ENCODE results near the gene XIRP2. TPM values are rescaled to one million over a fixed set of nuclear protein-coding genes. Genes with fewer than 3 reads are reported as not detected.

Gene XIRP2
- total RNA-seq, 1 donor, result 0.10 TPM

DNA sequence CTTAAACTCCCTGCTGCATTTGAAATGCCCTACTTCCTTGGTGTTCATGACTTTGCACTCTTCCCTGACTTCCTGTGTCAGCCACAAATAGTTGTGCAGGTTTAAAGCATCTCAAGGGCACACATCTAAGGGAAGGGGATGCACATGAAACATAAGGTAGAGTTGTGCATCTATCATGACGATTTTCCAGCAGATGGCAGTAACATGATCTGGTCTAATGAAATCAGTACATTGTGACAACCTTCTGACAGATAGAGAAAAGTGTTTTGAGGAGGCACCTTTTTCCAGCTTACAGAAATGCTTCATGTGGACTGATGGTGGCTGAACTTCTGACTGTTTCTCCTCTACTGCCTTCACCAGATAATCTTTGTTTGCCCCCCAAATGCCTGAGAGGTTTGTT is 238.9 kb downstream of the XIRP2 start:
- no peaks in the 10 kb centered on the region for H3K4me1 ChIP-seq (ENCODE audit: insufficient read depth, low read length)
- H3K4me3 ChIP-seq (ENCODE audit: low read length), result no peak overlapping the region
- no peaks in the 10 kb centered on the region for H3K27me3 ChIP-seq (ENCODE audit: insufficient read depth, low read length)
- no peaks in the 10 kb centered on the region for H3K9me3 ChIP-seq (ENCODE audit: low read depth, low read length)

DNA sequence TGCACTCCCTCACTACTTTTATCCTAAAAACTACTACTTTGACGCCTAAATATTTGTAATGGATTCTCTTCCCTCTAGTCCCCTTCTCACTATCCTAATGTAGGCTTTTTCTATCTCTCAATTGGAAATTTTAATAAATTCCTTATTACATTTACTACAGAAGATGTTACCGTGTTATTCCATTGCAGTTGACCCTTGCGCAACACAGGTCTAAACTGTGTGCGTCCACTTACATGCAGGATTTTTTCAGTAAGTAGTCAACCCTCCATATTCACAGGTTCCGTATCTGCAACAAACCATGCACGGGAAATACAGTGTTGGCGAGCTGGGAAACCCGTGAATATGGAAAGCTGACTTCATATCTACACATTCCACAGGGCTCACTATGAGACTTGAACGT is 239.8 kb downstream of the XIRP2 start:
- Histone ChIP-seq H3K9me3 (ENCODE audit: low read depth, low read length) (no peaks in the 10 kb centered on the region), H3K27me3 (ENCODE audit: insufficient read depth, low read length) (no peaks in the 10 kb centered on the region), H3K4me3 (ENCODE audit: low read length) (no peak overlapping the region), H3K4me1 (ENCODE audit: insufficient read depth, low read length) (no peaks in the 10 kb centered on the region)

DNA sequence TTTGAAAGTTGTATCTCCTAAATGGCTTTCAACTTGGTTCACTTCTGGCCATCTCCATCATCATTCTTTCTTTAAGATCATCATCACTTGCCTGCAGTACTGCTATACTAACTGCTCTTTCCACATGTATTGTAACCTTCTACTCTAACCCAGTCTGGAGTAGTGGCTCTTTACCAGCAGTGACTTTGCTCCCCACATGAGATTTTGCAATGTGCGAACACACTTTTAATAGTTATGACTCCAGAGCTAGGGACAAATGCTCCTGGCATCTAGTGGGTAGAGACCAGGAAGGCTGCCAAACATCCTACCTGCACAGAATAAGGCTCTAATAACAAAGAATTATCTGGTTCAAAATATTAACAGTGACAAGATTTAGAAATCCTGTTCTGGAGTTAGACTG is 243.8 kb downstream of the XIRP2 start:
- no peaks in the 10 kb centered on the region for H3K27me3 ChIP-seq (ENCODE audit: insufficient read depth, low read length)
- H3K4me3 ChIP-seq (ENCODE audit: low read length), result no peak overlapping the region
- no peaks in the 10 kb centered on the region for H3K4me1 ChIP-seq (ENCODE audit: insufficient read depth, low read length)
- H3K9me3 ChIP-seq (ENCODE audit: low read depth, low read length), result no peaks in the 10 kb centered on the region

DNA sequence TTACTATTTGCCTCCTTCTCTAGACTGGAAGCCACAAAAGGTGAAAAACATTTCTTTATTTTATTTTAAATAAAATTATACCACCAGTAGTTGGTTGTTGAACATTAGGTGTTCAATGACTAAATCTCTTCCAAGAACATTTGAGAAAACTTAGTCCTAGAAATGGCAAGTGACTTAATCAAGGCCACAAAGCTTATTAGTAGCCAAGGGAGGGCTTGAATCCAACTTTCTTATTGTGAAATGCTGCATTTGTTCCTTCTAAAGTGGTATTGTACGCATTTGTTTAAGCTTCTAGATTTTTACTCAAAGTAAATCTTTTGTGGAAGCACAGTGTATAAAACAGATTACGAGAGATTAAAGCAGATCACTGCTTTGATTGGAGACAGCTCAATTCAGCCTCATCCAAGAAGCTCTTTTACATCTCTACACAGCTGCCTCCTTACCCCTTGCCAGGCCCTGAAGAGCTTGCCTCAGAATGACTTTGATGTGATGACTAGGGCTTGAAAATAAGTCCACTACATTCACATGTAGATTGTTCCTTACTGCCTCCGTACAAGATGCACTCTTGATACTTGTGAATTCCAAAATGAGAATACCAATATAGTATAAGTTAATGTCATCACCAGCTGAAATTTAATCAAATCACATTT is 244.8 kb downstream of the XIRP2 start:
- Histone ChIP-seq H3K27me3 (ENCODE audit: insufficient read depth, low read length) (no peaks in the 10 kb centered on the region), H3K4me1 (ENCODE audit: insufficient read depth, low read length) (no peaks in the 10 kb centered on the region), H3K4me3 (ENCODE audit: low read length) (no peak overlapping the region), H3K9me3 (ENCODE audit: low read depth, low read length) (no peaks in the 10 kb centered on the region)

DNA sequence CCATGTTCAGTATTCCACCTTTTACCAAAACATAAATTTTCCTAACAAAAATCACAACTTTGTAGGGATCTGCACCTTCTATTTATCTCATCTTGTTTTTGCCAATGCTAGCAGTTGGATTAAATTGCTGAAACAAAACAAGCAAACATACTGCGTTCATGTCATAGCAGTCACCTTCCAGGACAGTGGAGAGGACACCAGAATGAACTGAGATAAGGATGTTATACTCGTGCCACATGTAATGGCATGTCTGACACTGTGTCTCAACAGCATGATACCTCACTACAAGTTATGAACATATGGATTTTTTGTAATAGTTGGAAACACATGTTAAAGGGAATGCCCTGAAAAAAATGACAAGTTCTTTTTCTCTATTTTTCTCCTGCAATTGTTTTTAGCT is 245.3 kb downstream of the XIRP2 start:
- Histone ChIP-seq H3K4me1 (ENCODE audit: insufficient read depth, low read length) (no peaks in the 10 kb centered on the region), H3K27me3 (ENCODE audit: insufficient read depth, low read length) (no peaks in the 10 kb centered on the region), H3K4me3 (ENCODE audit: low read length) (no peak overlapping the region), H3K9me3 (ENCODE audit: low read depth, low read length) (no peaks in the 10 kb centered on the region)

DNA sequence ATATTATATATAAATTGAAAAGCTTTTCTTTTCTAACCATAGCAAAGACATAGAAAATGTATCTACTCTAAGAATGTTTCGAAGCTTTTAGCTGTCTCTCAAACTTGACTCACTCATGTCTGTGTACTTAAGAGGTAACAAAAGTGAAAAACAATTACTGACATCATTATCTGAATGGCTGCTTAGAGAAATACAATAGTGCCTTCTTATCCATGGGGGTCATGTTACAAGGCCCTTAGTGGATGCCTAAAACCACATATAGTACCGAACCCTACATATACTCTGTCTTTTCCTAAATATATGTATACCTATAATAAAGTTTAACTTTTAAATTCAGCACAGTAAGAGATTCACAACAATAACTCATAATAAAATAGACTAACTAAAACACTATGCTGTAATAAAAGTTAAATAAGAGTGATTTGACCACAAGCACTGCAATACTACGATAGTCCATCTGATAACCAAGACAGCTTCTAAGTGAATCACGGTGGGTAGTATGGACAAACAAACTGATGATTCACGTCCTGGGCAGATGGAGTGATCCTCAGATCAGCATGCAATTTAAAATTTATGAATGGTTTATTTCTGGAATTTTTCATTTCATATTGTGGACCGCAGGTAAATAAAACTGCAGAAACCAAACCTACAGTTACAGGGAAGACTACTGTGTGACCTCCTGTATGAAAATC is 246.2 kb downstream of the XIRP2 start:
- H3K27me3 ChIP-seq (ENCODE audit: insufficient read depth, low read length), result no peaks in the 10 kb centered on the region
- no peak overlapping the region for H3K4me3 ChIP-seq (ENCODE audit: low read length)
- H3K4me1 ChIP-seq (ENCODE audit: insufficient read depth, low read length), result no peaks in the 10 kb centered on the region
- no peaks in the 10 kb centered on the region for H3K9me3 ChIP-seq (ENCODE audit: low read depth, low read length)

DNA sequence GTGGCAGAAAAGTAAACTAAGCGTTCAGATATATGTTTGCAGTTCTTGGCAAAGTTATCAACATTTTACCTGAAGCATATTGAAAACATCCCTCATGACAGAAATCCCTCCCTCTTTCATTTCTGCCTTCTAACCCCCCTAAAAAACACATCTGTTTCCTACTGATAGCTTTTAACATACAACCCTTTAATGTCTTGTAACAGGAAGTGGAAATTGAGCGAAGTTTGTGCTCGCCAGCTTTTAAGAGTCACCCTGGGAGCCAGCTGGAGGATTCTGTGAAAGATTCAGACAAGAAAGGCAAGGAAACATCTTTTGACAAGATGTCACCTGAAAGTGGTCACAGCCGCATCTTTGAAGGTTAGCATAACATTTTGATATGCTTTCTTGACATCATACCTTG is 247.4 kb downstream of the XIRP2 start:
- Histone ChIP-seq H3K27me3 (ENCODE audit: insufficient read depth, low read length) (no peaks in the 10 kb centered on the region), H3K4me3 (ENCODE audit: low read length) (no peak overlapping the region), H3K4me1 (ENCODE audit: insufficient read depth, low read length) (no peaks in the 10 kb centered on the region), H3K9me3 (ENCODE audit: low read depth, low read length) (no peaks in the 10 kb centered on the region)

DNA sequence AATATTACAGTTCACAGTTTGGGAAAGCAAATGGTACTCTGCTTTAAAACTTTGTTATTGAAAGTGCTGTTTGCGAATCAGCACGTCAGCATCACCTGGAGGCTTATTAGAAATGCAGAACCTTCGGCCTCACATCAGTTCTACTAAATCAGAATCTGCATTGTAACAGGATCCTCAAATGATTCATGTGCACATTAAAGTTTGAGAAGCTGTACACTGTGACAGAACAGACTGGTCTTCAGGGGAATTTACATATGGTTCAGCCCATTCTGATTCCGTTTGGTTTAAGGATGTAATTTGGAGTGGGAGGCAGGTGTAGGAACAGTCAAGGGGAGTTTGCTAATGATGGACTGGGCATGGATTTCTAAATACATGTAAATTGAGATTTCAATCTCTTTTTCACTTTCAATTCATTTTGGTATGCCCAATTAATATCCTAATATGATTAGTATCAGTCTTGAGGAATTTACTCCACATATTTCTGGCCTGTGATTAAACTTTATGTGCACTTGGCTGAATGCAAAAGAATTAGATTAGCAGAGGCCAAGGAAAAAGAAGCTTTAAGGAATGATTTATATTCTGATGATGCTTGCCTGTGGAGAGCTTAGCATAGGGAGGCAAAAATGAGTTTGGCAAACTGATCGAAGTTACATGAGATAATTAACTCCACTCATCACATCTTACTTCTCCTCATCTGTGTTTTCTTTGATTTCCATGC is 248.8 kb downstream of the XIRP2 start:
- Histone ChIP-seq H3K27me3 (ENCODE audit: insufficient read depth, low read length) (no peaks in the 10 kb centered on the region), H3K4me1 (ENCODE audit: insufficient read depth, low read length) (no peaks in the 10 kb centered on the region), H3K9me3 (ENCODE audit: low read depth, low read length) (no peaks in the 10 kb centered on the region), H3K4me3 (ENCODE audit: low read length) (no peak overlapping the region)

DNA sequence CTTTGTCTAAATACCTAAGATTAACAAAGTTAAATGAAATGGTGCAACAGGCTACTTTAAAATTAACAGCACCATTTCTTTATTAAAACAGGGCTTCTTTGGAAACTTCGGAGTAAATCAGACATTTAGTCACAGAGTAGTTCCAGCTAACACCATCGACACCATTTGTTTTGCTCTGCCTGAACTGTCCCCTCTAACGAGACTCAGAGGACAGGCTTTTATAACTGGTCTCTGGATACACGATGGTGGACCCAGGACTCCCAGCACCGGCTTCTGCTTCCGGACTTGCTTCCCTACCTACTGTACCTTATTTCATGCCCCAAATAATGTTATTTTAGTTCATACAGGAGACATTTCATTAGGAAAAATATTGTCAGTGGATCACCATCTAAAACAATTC is 252.1 kb downstream of the XIRP2 start:
- H3K9me3 ChIP-seq (ENCODE audit: low read depth, low read length), result no peaks in the 10 kb centered on the region
- H3K4me1 ChIP-seq (ENCODE audit: insufficient read depth, low read length), result no peaks in the 10 kb centered on the region
- H3K27me3 ChIP-seq (ENCODE audit: insufficient read depth, low read length), result no peaks in the 10 kb centered on the region
- H3K4me3 ChIP-seq (ENCODE audit: low read length), result no peak overlapping the region

DNA sequence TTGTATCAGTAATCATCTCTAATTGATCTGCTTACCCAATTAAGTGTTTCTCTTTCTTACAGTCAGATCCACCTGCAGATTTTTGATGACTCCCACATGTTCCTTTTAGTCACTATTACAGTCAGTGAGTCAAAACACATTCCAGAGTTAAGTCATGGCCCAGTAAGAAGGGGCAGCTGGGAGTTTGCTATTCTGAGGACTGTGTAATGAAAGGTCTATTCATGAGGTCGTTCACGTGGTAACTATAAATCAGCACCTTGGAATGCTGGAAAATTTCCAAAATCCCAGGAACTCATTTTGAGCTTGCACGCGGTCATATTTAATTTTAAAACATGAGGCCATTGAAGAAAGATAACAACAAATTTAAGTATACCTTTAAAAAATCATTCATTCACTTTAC is 252.5 kb downstream of the XIRP2 start:
- H3K4me3 ChIP-seq (ENCODE audit: low read length), result no peak overlapping the region
- no peaks in the 10 kb centered on the region for H3K27me3 ChIP-seq (ENCODE audit: insufficient read depth, low read length)
- no peaks in the 10 kb centered on the region for H3K9me3 ChIP-seq (ENCODE audit: low read depth, low read length)
- H3K4me1 ChIP-seq (ENCODE audit: insufficient read depth, low read length), result no peaks in the 10 kb centered on the region

DNA sequence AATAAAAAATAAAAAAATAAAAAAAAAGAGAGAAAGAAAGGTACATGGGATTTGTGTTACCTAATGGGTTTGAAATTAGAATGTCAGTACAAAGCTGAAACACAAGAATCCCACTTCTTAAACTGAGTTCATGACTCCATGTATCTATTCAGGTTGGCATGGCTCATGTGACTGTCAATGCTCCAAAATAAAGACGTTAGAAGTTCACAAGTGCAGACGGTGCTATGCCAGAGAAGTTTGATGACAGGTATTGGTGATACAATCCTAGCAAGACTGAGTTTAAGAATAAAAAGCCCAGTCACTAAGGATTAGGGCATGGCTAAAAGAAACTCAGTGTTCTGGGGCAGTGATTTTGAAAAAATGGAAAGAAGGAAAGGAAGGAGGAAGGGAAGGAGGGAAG is 254.3 kb downstream of the XIRP2 start:
- H3K27me3 ChIP-seq (ENCODE audit: insufficient read depth, low read length), result no peaks in the 10 kb centered on the region
- no peaks in the 10 kb centered on the region for H3K4me1 ChIP-seq (ENCODE audit: insufficient read depth, low read length)
- H3K4me3 ChIP-seq (ENCODE audit: low read length), result no peak overlapping the region
- no peaks in the 10 kb centered on the region for H3K9me3 ChIP-seq (ENCODE audit: low read depth, low read length)

DNA sequence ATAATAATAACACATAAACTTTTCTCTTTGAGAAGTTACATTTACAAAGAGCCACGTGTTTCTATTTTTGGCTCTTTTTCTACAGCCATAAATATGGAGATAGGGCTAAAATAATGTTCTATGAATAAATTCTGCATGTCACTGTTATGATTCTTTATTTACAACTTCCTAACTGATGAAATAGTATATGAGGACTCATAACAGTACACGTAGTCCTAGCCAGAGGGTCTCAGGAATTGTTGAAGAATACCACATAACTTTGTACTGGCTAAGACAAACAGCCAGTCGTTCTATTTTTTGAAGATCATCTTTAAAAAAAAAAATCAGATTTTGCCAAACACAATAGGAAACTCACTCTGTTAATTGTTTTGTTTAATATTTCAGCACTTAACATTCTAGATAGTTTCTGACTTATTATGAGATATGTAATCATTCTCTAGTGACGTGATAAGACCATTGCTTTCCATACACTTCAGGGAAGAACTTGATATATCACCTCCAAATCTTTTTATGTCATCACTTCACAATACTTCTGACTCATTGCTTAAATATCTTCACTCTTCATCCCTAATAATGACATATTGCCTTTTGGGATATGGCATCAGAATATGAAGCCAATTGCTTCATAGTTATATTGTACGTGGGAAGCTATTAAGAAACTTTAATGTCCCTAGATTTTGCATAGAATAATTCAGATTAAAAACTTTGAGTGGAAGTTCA is 256.1 kb downstream of the XIRP2 start:
- Histone ChIP-seq H3K4me3 (ENCODE audit: low read length) (no peak overlapping the region), H3K27me3 (ENCODE audit: insufficient read depth, low read length) (no peaks in the 10 kb centered on the region), H3K4me1 (ENCODE audit: insufficient read depth, low read length) (no peaks in the 10 kb centered on the region), H3K9me3 (ENCODE audit: low read depth, low read length) (no peaks in the 10 kb centered on the region)

DNA sequence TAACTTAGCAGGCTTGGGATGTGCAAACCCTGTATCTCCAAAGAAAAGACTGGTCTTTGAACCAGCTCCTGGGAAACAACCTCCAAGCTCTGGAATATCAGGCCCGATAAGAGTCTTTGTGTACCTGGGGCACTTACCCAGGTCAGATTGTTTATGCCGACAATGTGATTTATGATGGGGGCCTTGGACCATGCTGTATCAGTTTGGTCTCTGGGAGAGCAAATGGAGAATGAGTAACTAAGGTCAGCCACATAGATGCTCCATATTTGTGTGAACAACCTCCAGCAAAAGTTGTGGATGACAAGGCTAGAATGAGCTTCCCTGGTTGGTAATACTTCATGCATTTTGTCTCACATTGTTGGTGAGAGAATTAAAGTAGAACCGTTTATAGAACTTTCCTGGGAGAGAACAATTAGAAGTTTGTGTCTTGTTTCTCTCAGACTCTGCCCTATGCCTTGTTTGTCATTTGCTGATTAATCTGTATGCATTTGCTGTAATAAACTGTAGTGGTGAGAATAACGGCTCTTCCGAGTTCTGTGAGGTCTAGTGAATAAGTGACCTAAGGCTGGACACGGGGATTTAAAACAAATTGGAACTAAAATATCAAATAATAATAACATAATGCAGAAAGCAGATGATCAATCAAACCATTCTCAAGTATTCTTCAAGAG is 259.1 kb downstream of the XIRP2 start:
- H3K9me3 ChIP-seq (ENCODE audit: low read depth, low read length), result no peaks in the 10 kb centered on the region
- H3K4me1 ChIP-seq (ENCODE audit: insufficient read depth, low read length), result no peaks in the 10 kb centered on the region
- no peaks in the 10 kb centered on the region for H3K27me3 ChIP-seq (ENCODE audit: insufficient read depth, low read length)
- H3K4me3 ChIP-seq (ENCODE audit: low read length), result no peak overlapping the region

DNA sequence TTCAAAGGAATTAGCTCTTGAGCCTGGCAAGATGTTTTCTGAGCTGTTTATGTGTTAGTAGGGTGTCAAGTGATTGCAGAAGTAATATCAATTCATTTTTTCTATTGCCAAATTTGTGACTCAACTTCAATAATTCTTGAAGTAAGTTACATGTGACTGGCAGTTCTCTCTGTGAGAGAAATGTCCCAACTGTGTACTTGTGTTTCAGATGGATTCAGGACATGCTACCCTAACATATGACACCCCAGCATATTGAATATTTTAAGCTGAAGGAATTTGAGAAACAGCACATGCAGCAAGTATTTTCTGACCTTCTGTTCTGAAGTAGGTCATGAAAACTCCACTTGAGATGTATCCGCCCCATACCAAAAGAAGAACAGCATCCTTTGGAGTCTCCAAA is 263.6 kb downstream of the XIRP2 start:
- H3K27me3 ChIP-seq (ENCODE audit: insufficient read depth, low read length), result no peaks in the 10 kb centered on the region
- H3K4me1 ChIP-seq (ENCODE audit: insufficient read depth, low read length), result no peaks in the 10 kb centered on the region
- H3K4me3 ChIP-seq (ENCODE audit: low read length), result no peak overlapping the region
- no peaks in the 10 kb centered on the region for H3K9me3 ChIP-seq (ENCODE audit: low read depth, low read length)

DNA sequence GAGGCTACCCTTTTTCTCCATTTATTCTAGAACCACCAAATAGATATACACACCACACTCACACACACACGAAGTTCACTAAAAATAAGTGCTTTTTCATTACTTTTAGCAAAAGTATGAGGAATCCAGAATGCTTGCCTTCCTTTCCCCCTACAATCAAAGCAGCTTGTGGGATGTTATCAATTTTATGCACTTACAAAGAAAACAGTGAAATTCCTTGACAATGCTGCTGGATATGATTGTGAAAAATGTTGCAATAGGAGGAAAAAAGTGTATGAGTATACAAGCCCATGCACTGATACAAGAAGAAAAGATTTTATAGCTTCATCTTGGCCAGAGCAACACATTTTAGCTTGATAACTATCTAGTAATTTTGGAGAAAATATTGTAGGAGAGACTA is 269.2 kb downstream of the XIRP2 start:
- no peak overlapping the region for H3K4me3 ChIP-seq (ENCODE audit: low read length)
- H3K27me3 ChIP-seq (ENCODE audit: insufficient read depth, low read length), result no peaks in the 10 kb centered on the region
- no peaks in the 10 kb centered on the region for H3K4me1 ChIP-seq (ENCODE audit: insufficient read depth, low read length)
- no peaks in the 10 kb centered on the region for H3K9me3 ChIP-seq (ENCODE audit: low read depth, low read length)

Measured in mononuclear cell (primary cell).